Inferior parietal cortex (tissue), 1 donor: ENCODE results near the gene MCF2L.
"Not testable (repeated sequence)": the region's sequence is repeated elsewhere in the genome, so short reads cannot be mapped to it uniquely, and the experiment has no call there.

ENCODE experiments used
- DNase-seq: peaks from one replicate; pipeline ENCODE4 v3.0.0-alpha.2; 2016; ENCODE audit errors: extremely low spot score

Gene MCF2L

GRCh38 chr13:113094410-113094800, 125.4 kb downstream of the MCF2L start:
- no peak for DNase-seq

GRCh38 chr13:113095146-113096051, 126.4 kb downstream of the MCF2L start:
- no peak for DNase-seq

GRCh38 chr13:113096052-113096744, 127.2 kb downstream of the MCF2L start:
- DNase-seq, result no peak

GRCh38 chr13:113096745-113097305, 127.8 kb downstream of the MCF2L start:
- DNase-seq, result no peak

- DNase-seq, result no peak
These were observed 128.6 kb downstream of the MCF2L start for GRCh38 chr13:113097651-113098050.

- no peak for DNase-seq
These were observed 129.2 kb downstream of the MCF2L start for GRCh38 chr13:113098162-113098732.

- no peak for DNase-seq
These were observed 130.1 kb downstream of the MCF2L start for GRCh38 chr13:113099142-113099541.

GRCh38 chr13:113102302-113102701, 133.3 kb downstream of the MCF2L start:
- DNase-seq, result not testable (repeated sequence)

GRCh38 chr13:113102727-113103126, 133.7 kb downstream of the MCF2L start:
- peak; percentile 29 for DNase-seq

- DNase-seq, result no peak
These were observed 134.6 kb downstream of the MCF2L start for GRCh38 chr13:113103646-113104045.

- no peak for DNase-seq
These were observed 136.3 kb downstream of the MCF2L start, which contains the start of gene F7 for GRCh38 chr13:113105032-113105920. F7 (plus strand) TSS chr13:113105791; CDS start chr13:113105842, 51 bp downstream.

- no peak for DNase-seq
These were observed 137.0 kb downstream of the MCF2L start for GRCh38 chr13:113105921-113106452.

- DNase-seq, result no peak
These were observed 137.8 kb downstream of the MCF2L start for GRCh38 chr13:113106711-113107351.

GRCh38 chr13:113108521-113108920, 139.5 kb downstream of the MCF2L start:
- not testable (repeated sequence) for DNase-seq

- DNase-seq, result no peak
These were observed 140.4 kb downstream of the MCF2L start for GRCh38 chr13:113109151-113110047.

- DNase-seq, result no peak
These were observed 141.2 kb downstream of the MCF2L start for GRCh38 chr13:113110048-113110851.

GRCh38 chr13:113110852-113111315, 141.9 kb downstream of the MCF2L start:
- no peak for DNase-seq

- not testable (repeated sequence) for DNase-seq
These were observed 142.8 kb downstream of the MCF2L start for GRCh38 chr13:113111821-113112220.
